Peyer's patch (tissue), 4 donors: ENCODE results near the gene ASAP2. TPM values are rescaled to one million over a fixed set of nuclear protein-coding genes. Genes with fewer than 3 reads are reported as not detected.

Source experiments
- DNase-seq, 3 donors: peaks; one replicate each; pipeline ENCODE4 v3.0.0-alpha.2; 2017 to 2019
- H3K27ac ChIP-seq, 4 donors: fragments of 200-600 bp; sonication (generic); one replicate each; pipeline ENCODE4 v1.5.1; 2016 to 2019
- H3K27me3 ChIP-seq, 2 donors: fragments of 200-600 bp; sonication (generic); one replicate each; pipeline ENCODE4 v1.5.1; 2019
- H3K36me3 ChIP-seq, 3 donors: fragments of 200-600 bp; sonication (generic); one replicate each; pipeline ENCODE4 v1.5.1; 2016 to 2019
- H3K4me1 ChIP-seq, 4 donors: fragments of 200-600 bp; sonication (generic); one replicate each; pipeline ENCODE4 v1.5.1; 2016 to 2019
- H3K4me3 ChIP-seq, 4 donors: fragments of 200-600 bp; sonication (generic); 1 replicate in 3 of 4; 2 replicates in 1 of 4; pipeline ENCODE4 v1.5.1; 2016 to 2019; ENCODE audit warnings: mild to moderate bottlenecking in 1 of 4
- H3K9me3 ChIP-seq, 4 donors: fragments of 200-600 bp; sonication (generic); one replicate each; pipeline ENCODE4 v1.5.1; 2016 to 2019; ENCODE audit warnings: mild to moderate bottlenecking in 1 of 4
- POLR2A ChIP-seq, 2 donors: fragments of 450-650 bp; IDR thresholded peaks; one replicate each; pipeline ENCODE4 v1.5.1; 2017; ENCODE audit warnings: antibody characterized with exemption in 2 of 2, mild to moderate bottlenecking in 2 of 2, moderate library complexity in 2 of 2
- total RNA-seq, 4 donors: library from RNA; depleted of rRNA; stranded (reverse); fragments of >200 nt; gene quantifications; one replicate each; pipeline ENCODE4 v1.1.0, GENCODE V29; 2016
- TF ChIP-seq, protein P1 (sequence below), 6 experiments: fragments of 450-650 bp in 4 of 6; fragments of 200-600 bp in 2 of 6; sonication (generic) in 1 of 6; IDR thresholded peaks; one replicate each; pipeline ENCODE4 v1.5.1; 2017 to 2019; ENCODE audit warnings: antibody characterized with exemption in 6 of 6, mild to moderate bottlenecking in 3 of 6, moderate library complexity in 1 of 6

The ASAP2 gene
- total RNA-seq, 4 donors from 2014 or later: 30.6 to 59.4 (median 37.8) TPM

DNA sequence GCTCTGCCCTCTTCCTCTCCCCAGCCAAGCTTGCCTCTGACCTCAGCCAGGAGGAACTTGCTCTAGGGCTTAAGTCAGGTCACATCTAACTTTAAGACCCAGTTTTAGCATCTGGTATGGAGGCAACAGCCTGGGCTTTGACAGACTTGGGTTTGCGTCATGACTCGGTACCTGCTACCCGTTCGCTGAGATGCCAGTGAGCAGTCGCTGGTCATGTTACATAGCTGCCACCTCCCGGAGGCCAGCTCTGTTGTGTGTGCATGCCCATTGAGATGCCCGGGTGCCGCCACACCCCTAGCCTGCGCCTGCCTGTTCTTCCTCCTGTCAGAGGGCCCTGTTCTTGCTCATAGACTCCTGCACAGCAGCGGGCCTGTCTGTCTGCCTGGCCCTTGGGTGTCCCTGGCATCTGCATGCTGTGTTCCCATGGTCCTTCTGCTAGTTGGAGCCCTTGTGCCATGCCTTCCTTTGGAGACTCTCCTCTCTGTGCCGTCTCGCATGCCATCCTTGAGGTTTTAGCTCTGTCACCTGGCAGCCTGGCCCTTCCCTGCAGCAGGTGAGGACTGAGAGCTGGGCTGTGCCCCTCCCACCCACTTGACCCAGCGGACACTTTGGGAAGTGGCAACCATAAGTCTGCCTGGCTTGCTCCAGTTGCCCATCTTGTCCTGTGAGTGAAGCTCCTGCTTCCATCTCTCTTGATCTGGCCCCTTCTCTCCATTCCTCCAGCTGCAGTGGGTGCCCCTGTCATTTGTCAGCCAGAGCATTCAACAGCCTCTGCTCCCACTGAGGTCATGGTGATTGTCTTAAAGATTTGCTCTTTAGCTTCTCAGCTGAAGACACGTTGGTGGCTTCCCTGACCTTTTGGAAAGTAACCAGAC is 24.9 kb downstream of the ASAP2 start:
- no peaks in the 10 kb centered on the region for H3K27me3 ChIP-seq
- H3K4me1 ChIP-seq: peaks cover 0 to 68% (median 3%) of the 10 kb centered on the region in 4 donors
- no peaks in the 10 kb centered on the region for H3K36me3 ChIP-seq
- no peak for DNase-seq
- no peak for TF ChIP-seq POLR2A (IDR thresholded peaks at IDR 0.05)
- TF ChIP-seq, protein P1, sequence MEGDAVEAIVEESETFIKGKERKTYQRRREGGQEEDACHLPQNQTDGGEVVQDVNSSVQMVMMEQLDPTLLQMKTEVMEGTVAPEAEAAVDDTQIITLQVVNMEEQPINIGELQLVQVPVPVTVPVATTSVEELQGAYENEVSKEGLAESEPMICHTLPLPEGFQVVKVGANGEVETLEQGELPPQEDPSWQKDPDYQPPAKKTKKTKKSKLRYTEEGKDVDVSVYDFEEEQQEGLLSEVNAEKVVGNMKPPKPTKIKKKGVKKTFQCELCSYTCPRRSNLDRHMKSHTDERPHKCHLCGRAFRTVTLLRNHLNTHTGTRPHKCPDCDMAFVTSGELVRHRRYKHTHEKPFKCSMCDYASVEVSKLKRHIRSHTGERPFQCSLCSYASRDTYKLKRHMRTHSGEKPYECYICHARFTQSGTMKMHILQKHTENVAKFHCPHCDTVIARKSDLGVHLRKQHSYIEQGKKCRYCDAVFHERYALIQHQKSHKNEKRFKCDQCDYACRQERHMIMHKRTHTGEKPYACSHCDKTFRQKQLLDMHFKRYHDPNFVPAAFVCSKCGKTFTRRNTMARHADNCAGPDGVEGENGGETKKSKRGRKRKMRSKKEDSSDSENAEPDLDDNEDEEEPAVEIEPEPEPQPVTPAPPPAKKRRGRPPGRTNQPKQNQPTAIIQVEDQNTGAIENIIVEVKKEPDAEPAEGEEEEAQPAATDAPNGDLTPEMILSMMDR (IDR thresholded peaks at IDR 0.05): no peak
- no peaks in the 10 kb centered on the region for H3K9me3 ChIP-seq
- no peak overlapping the region for H3K4me3 ChIP-seq
- H3K27ac ChIP-seq: no peak overlapping the region

GRCh38 chr2:9232166-9232479 is 25.5 kb downstream of the ASAP2 start:
- TF ChIP-seq, protein P1 (IDR thresholded peaks at IDR 0.05): no peak
- no peak for TF ChIP-seq POLR2A (IDR thresholded peaks at IDR 0.05)
- no peak overlapping the region for H3K4me3 ChIP-seq
- no peak for DNase-seq
- no peaks in the 10 kb centered on the region for H3K27me3 ChIP-seq
- no peaks in the 10 kb centered on the region for H3K9me3 ChIP-seq
- H3K36me3 ChIP-seq: no peaks in the 10 kb centered on the region
- no peak overlapping the region for H3K27ac ChIP-seq
- H3K4me1 ChIP-seq: peaks cover 0 to 68% (median 3%) of the 10 kb centered on the region in 4 donors

DNA sequence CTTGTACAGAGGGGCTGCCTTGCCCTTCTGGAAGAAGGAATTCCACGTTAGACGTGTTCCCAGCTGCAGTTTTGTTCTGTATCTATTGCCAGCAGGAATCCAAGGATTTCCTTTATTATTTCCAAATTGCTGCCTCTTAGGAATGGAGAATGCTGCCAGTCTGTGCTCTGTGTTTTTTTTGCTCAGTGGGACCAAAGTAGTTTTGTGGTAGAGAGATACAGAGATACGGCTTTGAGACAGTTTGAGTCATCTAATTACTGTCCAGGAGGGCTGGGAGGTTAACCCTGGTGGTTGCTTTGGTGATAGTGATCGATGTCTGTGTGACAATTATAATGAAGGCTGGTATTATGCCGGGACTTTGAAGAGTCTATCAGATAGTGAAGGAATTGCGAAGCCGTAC is 26.3 kb downstream of the ASAP2 start:
- Histone ChIP-seq H3K36me3 (no peaks in the 10 kb centered on the region), H3K4me1 (peaks cover 0 to 67% (median 3%) of the 10 kb centered on the region in 4 donors), H3K4me3 (no peak overlapping the region), H3K9me3 (no peaks in the 10 kb centered on the region), H3K27ac (no peak overlapping the region), H3K27me3 (no peaks in the 10 kb centered on the region)
- TF ChIP-seq POLR2A (IDR thresholded peaks at IDR 0.05): no peak
- TF ChIP-seq, protein P1 (IDR thresholded peaks at IDR 0.05): no peak
- no peak for DNase-seq

DNA sequence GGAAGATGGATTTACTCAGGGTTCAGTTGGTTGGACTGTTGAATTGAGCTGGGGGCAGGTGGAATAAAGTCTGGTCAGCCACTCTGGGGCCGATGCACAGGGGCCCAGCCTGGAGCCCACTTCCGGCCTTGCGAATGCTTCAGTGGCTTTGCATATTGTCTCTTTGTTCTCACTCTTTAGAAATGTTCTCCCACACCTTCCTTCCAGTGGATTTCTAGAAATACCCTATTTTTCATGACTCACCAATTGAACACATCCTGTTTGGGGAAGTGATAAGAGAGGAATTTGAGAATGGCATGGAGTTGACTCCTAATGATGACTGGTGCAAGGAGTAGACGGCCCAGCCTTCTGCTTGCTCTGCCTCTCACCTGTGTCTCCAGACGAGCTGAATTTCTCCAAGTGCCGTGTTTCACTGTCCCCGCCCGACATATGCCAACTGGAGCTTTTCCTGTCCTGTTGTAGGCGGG is 28.1 kb downstream of the ASAP2 start:
- TF ChIP-seq POLR2A (IDR thresholded peaks at IDR 0.05): no peak
- TF ChIP-seq, protein P1 (IDR thresholded peaks at IDR 0.05): no peak
- Histone ChIP-seq H3K36me3 (no peaks in the 10 kb centered on the region), H3K27ac (peak overlapping the region in 3 of 4 donors; percentile 17 to 58 (median 51)), H3K27me3 (no peaks in the 10 kb centered on the region), H3K4me3 (no peak overlapping the region), H3K4me1 (peaks cover 0 to 50% (median 3%) of the 10 kb centered on the region in 4 donors), H3K9me3 (no peaks in the 10 kb centered on the region)
- DNase-seq: no peak

GRCh38 chr2:9235147-9236044 is 28.8 kb downstream of the ASAP2 start:
- Histone ChIP-seq H3K36me3 (no peaks in the 10 kb centered on the region), H3K4me3 (no peak overlapping the region), H3K4me1 (peaks cover 0 to 46% (median 3%) of the 10 kb centered on the region in 4 donors), H3K27ac (peak overlapping the region; percentile 5 to 58 (median 34)), H3K9me3 (no peaks in the 10 kb centered on the region), H3K27me3 (no peaks in the 10 kb centered on the region)
- peak in 1 of 3 donors; percentile 63 for DNase-seq
- TF ChIP-seq, protein P1 (IDR thresholded peaks at IDR 0.05): no peak
- TF ChIP-seq POLR2A (IDR thresholded peaks at IDR 0.05): no peak
